Stimulated activated CD4-positive, alpha-beta T cell treated with anti-CD3 and anti-CD28 coated beads, TNF-alpha, amount 100 ng/mL, for 48 hours (primary cell): ENCODE measurements around the gene POU2AF3.

ENCODE experiments used
- DNase-seq, 3 donors: peaks; one replicate each; pipeline ENCODE4 v3.0.0-alpha.2; 2020; ENCODE audit warnings: low read depth in 3 of 3

Gene POU2AF3

DNA sequence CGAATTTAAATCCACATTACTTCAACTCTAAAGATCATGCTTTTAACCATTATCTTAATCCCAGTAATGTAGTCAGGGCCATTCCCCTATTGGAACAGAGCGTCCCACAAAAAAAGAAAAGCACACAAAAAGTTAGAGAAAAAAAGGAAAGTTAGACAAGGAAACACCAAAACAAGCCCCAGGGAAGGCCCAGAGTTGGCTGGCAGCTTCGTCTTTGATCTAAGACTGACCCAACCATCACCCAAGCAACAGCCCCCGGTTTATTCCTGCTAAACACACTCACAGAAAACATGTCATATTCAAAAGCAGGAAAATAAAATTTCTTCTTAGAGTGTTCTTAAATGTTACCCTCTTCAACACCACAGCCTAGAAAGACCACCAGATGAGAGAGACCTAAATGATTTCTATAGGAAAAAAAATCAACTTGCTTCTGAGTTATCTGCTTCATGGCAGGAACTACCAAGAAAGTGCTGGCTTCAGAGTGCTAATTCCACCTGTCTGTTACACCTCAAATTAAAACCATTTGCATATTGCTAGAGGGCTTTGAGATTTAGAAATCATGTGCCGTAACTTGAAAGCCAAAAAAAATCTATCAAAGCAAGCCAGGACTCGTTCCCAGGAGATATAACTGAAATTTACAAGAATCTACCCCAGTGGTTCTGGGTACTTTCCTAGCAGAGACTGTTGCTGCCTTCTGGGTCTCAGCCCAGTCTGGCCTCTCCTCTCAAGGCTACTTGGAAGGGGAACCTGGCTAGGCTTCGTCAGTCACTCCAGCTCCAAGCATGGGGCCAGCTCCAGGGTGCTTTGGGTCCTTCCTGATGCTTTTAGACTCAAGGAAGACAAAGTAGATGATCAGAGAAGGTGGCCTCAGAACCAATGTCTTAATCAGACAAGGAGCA lies 31.2 kb downstream of the POU2AF3 start:
- no peak for DNase-seq

DNA sequence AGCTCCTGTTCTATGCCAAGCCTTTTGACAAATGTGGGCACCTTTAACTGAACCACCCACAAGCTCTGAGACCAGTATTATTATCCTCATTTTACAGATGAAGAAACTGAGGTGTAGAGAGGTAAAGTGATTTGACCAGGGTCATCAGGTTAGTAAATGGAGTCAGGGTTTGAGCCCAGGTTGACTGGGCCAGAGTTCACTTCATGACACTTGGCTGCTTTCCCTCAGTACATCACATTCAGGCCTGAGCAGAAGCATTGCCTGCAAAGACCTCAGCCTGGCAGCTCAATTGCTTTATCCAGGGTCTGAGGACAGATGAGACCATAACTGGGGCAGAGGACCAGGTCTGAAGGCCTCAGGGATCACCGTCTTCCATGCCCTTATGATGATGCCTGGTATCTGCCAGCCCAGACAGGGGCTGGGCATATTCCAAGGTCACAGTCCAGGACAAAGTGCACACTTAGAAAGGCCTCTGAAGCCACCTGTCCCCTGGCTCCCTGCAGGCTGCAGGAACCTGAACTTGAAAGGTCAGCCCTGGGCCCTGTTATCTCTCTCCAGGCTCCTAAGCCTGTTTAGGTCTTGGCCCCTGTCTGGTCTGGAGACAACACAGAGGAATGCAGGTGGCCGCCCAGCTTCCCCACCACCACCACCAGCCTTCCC lies 32.0 kb downstream of the POU2AF3 start:
- DNase-seq, result no peak

DNA sequence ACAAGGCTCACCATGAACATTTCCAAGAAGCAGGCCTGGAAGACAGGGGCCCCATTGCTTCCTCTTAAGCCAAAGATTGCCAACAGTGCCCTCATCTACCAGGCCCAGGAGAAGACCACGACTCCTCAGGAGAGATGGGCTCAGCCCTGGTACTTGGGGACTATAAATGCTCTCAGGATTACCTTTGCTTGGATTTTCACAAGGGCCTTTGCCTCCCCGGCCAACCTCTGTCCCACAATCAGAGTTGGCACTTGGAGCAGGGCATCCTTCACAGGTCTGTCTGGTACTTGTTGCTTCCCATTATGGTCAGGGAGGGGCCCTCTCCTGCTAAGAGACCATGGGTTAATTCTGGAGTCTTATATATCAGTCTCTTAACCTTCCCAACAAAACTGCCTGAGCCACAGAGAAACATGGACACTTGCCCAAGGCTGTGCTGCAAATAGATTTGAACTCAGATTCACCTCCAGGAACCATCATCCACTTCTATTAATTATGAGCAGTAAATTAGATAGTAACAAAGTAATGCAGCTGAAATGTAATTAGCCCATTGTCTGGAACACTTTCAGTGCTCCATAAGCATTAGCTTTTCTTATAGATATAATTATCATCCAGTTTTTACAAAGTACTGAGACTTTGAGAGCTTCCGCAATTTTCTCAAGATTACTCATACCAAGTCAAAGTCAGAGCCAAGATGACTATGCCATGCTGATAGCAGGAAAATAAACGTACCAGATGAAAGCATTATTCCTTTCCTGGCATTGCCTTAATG lies 33.5 kb downstream of the POU2AF3 start:
- DNase-seq, result no peak

DNA sequence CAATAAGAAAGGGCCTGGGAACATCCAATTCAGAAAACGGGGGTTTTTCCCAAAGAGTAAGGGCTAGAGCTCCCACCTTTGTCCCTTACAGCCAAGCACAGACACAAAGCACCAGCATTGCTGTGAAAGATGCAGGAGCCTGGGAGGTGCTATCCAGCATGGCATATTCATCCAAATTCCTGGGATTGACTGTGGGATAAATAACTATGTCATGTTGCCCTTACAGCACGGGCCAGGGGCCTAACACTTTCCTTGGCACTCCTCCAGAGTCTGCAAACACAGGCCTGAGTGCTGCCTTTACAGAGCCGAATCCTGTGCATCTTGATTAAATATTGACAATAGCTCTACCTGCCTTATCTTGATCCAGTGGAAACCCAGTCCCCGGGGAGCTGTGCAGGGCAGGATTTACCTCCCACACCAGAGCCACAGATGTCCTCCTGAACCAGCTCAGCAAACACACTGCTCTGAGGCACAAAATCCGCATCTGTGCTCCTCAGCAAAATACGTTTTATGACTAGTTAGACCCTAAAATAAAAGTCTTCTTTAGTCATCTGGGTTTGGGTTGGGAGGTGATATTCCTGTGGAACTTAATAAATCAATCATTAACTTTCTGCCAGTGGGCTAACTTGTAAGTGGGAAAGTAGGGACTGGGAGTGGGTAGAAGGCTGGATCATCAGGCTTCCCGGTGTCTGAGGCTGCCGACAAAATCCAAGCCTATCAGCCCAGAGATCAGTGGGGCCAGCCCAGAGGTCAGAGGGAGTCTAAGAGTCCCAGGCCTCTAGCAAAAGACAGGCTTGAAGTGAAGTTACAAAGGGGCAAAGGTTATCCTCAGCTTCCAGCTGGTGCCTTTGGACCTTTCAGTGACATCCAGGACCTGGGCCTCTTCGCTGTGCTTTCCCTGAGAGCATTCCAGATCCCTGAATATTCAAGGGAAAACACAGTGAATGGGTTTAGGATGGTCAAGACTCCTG lies 36.5 kb downstream of the POU2AF3 start:
- DNase-seq, result no peak

DNA sequence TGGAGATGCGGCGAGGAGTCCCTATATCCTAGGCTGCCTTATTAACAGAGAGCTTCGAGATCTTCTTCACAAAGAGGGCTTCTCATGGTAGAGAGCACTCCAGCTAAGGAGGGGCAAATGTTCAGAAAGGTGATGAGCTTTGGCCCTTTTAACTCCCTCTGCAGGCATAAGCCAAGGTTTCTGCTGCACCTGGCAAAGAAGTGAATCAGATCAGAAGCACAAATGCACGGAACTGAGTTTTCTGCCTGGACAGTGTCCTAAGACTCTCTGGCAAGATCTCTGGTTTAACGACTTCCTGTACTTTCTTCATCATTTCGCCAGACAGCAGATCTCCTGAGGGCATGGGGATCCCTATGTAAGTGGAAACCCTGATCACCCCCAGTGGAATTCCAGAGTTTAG lies 37.2 kb downstream of the POU2AF3 start:
- no peak for DNase-seq

DNA sequence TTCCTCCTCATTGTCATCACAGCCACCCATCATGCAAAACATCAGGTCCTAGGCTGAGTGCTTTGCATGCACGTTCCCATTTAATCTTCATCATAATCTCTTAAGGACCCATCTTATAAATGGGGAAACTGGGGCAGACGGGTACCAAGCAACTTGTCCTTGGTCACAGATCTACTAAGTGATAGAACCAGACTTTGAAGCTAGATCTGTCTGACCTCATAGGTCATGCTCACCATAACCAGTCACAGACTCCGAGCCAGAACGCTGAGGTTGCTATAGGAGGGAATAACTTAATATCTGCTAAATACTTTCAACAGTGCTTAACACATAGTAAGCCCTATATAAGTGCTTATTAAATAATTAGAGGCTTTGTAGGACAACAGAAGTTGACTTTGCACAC lies 37.7 kb downstream of the POU2AF3 start:
- no peak for DNase-seq

DNA sequence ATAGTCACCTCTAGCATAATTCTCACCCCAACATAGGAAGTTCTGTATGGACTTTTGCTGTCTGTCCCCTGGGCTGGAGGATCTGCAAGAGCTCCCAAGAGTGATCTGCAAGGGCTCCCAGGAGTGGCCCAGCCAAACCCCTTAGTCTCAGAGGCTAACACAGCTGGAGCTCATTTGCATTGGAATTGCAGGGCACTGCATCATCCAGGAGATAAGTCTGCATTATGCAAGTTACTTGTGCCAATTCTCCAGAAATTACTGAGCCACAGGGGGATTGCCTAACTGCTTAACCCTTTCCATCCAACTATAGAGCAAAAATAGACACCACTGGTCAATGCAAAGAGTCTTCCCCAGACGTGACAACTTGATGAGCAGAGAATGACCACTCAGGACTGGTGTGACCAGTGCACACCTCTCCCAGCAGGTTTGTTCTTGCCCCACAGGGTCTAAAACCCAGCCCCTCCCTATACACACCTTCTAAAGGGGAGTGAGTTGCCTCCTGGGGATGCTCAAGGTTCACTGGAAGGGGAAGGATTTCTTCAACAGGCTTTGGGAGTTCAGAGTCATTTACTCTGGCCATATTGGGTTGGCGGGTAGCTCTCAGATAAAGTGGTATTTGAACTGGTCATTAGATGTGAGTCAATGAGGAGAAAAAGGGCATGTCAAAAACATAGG lies 38.4 kb downstream of the POU2AF3 start:
- DNase-seq, result no peak

DNA sequence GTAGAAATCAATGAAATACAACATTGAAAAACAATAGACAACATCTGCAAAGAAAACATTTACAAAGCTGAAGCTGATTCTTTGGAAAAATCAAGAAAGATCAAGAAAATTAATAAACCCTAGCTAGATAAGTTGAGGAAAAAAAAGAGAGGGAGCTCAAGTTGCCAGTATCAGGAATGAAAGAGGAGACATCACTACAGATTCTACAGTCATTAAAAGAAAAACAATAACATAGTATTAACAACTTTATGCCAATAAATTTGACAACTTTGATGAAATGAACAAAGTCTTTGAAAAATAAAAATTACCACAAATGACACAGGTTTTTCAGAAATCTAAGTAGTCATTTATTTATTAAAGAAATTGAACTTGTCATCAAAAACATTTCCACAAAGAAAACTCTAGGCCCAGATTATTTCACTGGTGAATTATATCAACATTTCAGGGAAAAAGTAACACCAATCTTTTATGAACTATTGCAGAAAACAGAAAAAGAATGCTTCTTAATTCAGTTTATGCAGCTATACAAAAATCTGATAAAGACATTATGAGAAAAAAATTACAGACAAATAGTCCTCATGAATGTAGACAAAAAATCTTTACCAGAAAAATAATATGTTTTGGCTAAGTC lies 41.5 kb downstream of the POU2AF3 start:
- DNase-seq, result no peak

DNA sequence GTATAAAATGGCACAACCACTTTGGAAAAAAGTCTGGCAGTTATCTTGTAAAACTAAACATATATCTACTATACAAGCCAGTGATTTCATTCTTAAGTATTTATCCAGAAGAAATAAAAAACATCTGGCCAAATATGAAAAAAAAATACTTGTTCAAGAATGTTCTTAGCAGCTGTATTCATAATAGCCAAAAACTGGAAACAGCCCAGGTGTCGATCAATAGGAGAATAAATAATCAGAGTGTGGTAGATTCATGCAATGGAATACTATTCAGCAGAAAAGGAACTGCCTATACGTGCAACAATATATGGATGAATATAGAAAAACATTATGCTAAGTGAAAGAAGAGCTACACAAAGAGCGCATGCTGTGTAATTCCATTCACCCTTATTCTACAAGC lies 44.0 kb downstream of the POU2AF3 start:
- DNase-seq, result no peak

DNA sequence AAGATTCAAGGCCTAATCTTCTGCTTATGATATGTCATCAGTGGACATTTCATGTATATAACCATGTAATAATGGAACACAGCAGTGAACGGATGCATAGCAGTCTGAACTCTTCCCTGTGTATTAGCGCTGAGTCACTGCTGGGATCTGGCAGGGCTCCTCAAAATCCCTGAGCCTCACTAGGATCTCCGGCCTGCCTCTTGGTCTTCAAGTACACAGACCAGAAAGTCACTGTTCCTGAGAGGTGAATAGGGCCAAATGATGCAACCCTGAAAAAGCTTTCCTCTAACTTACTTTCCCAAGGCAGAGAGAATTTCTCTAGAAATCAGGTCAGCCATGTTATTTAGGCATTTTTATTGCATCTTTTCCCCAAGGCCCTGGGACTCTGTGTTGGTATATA lies 45.7 kb downstream of the POU2AF3 start:
- no peak for DNase-seq

DNA sequence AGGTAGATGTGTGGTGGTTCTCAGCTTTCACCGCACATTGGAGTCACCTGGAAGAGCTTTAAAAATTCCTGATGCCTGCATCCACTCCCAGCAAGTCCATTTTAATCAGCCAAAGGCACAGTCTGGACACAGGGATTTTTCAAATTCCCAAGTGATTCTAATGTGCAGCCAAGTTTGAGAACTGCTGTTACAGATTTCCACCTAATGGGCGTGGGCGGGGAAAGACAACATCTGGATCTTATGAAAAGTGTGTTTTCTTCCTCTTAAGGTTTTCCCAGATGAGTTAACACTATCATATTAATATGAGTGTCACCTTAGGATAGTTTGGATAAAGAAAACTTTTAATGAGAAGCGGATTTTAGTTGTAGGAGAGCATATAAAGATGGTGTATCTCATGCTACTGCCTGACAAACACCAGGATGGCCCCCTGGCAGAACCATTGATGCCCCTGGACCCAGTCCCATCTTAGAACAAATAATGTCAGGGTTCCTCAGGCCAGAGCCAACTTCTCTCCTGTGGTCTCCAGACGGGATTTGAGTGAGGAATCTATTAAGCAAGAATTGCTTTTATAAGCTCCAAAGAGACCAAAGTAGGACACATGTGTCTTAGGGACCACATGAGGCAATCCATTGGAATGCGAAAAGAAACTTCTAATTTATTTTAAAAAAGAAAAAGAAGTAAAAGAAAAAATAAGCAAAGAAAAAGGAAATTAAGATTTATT lies 48.8 kb downstream of the POU2AF3 start:
- no peak for DNase-seq

DNA sequence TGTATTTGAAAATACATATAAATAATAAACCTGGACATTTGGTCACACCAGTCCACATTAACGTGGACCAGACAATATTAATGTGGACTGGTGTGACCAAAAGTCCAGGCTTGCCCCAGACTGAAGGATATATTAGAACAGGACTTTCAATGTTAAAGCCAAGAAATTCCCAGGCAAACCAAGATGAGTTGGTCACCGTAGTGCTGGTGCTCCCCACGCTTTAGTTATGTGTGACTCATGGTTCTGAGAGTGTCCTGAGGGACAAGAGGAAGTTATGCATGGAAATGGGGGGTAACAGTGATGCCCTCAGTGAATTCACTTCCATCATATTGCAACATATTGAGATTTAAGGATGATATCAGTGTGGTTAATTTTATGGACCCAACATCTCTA lies 49.4 kb downstream of the POU2AF3 start:
- no peak for DNase-seq

DNA sequence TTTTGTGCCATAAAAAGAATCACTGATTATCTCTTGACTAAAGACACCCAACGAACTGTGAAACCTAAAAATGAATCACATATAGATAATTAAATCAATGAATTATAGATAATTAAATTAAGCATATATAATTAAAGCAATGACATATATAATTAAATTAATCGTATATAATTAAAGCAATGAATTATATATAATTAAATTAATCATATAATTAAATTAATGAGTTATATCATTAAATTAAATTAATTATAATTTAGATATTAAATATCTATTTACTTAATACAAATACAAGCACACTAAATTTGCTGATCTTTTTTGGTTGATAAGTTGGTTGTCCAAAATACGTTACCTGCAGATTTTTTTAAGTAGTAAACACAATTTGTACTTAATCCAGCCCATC lies 49.8 kb downstream of the POU2AF3 start:
- no peak for DNase-seq

DNA sequence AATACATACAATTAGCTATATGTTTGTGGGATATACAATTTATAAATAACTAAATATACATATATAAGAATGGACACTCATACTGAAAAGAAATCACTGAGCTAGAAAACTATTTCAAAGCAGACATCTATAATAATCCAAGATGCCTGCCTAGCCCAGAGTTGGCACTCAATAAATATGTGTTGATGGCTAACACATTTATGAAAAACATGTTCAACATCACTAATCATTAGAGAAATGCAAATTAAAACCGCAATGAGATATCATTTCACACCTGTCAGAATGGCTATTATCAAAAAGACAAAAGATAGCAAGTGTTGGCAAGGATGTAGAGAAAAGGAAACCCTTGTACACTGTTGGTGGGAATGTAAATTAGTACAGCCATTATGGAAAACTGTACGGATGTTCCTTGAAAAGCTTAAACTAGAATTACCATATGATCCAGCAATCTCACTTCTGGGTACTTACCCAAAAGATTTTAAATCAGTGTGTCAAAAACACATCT lies 50.9 kb downstream of the POU2AF3 start:
- DNase-seq, result no peak

DNA sequence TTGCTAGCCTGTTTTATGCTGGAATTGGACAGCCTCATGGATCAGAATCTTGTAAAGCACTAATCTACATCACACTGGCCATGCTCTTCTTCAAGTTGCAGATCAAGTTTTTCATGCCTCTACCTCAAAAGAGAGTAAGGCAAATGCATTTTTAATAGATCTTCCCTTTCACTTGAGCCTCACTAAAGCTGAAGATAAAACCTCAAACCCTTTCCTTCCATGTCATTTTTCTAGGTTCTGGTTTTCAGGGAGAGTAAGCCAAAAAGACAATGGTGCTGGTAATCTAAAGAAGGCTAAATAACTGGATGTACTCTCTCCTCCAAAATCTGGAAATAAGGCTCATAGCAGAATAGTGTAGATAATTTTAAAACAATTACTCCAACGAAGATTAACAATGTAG lies 52.5 kb downstream of the POU2AF3 start:
- no peak for DNase-seq

DNA sequence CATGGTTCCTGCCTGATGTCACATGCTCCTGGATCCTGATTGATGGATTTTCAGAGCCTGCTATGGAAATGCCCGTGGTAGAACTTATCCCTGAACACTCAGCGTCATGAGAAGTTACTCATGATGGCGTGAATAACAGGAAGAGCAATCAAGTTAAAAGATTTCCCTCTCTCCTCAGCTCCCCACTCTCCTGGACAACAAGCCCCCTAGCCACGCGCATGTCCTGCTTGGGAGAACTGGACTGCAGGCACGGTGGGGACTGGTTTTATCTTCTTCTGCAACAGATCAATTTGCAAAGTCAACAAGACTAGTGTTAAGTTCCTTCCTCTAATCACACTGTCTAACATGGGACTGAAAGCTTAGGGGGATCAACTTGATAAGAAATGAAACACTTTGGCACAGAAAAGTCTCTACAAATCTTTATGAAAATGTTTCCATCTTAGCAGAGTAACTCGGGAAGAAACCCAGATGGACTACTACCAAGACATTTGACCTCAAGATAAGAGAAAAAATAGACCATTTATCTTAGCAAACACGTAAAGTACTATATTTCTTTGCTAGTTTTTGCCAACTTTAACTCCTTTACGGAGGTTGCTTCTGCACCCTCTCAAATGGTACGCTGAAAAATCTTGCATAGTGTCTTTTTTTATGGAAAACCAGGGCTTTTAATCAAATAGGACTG lies 53.2 kb downstream of the POU2AF3 start:
- no peak for DNase-seq

DNA sequence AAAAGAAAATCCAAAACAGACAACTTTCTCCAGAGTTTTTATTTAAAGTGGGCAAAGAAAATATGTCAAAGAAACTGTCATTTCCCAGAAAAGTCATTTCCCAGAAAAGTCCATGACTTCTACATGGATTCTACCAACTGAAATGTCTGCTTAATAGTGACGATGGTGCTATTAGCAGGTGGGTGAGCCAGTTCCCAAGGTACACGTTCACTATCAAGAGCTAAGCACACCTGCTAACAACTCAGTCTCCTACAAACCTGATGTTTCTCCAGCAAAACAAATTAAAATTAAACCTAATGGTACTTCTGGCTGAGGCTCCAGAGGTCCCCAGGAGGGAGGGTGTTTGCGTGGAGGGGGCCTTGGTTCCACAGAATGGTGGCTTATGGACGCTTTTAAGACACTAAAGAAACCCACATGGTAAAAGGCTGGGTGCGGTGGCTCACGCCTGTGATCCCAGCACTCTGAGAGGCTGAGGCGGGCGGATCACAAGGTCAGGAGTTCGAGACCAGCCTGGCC lies 53.9 kb downstream of the POU2AF3 start:
- DNase-seq, result no peak

DNA sequence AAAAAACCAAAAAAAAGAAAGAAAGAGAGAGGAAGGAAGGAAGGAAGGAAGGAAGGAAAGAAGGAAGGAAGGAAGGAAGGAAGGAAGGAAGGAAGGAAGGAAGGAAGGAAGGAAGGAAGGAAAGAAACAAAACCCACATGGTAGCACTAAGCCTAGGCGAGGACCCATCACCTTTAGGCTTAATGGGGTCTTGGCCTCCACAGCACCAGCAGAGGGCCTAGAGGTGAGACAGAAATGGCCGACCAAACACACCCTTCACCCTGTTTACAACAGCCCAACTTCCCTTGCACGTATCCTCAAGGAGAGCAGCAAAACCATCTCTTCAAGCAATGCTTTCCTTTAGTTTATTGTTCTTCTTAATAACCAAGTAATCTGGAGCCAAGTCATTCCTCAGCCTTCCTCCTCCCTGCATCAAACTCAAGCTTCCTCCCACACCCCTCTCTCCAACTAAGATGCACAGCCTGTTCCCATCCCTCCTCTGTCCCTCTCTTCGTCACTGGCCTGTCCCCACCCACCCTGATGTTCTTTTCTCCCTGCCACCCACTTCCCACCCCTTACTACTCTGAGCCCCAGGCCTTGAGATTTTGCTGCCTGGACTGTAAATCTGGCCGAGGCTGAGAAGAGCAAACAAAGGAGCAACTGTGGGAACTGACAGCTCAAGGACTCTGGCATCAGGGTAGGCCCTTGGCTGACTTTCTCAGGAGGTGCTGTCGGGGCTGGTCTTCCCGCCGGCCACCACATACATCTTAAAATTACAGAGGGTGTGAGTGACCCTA lies 54.8 kb downstream of the POU2AF3 start:
- DNase-seq, result no peak
